OCI-LY7 (cell line): ENCODE data around the gene SPATS2L. TPM values are rescaled to one million over a fixed set of nuclear protein-coding genes. Genes with fewer than 3 reads are reported as not detected.

ENCODE experiments used
- BruUV-seq: library from RNA; stranded (reverse); fragments of 400-500 nt; replicated peaks from 2 replicates; lab custom pipeline; 2021; lab: Mats Ljungman, UMichigan
- CTCF ChIA-PET: fragments of 300-600 bp; sonication (Branson Sonifier 250); formaldehyde crosslinking; loops from one replicate; lab custom pipeline; 2022; ENCODE audit warnings: antibody characterized with exemption; ENCODE audit not compliant: unreplicated experiment; lab: Charles Lee
- POLR2A ChIA-PET: fragments of 300-600 bp; sonication (Branson Sonifier 250); formaldehyde crosslinking; loops from one replicate; lab custom pipeline; 2022; ENCODE audit warnings: antibody characterized with exemption; lab: Charles Lee
- DNase-seq: peaks from one replicate; pipeline ENCODE4 v3.0.0-alpha.2; 2015; ENCODE audit warnings: low spot score
- H2AFZ ChIP-seq: fragments of 200-600 bp; sonication (generic), shearing (Covaris generic); 2 replicates; pipeline ENCODE4 v1.6.1; 2014; ENCODE audit warnings: mild to moderate bottlenecking, antibody characterized with exemption, low read length, moderate library complexity
- H3K27ac ChIP-seq: fragments of 200-600 bp; sonication (generic); 2 replicates; pipeline ENCODE4 v1.5.1; 2014; ENCODE audit warnings: mixed run types, low read depth, mild to moderate bottlenecking, moderate library complexity, low read length, inconsistent platforms; ENCODE audit not compliant: poor library complexity, severe bottlenecking
- H3K36me3 ChIP-seq: fragments of 200-600 bp; sonication (generic); 2 replicates; pipeline ENCODE4 v1.6.1; 2014; ENCODE audit warnings: mild to moderate bottlenecking, antibody characterized with exemption, low read length, moderate library complexity, mixed read lengths; ENCODE audit not compliant: insufficient read depth
- H3K4me1 ChIP-seq: fragments of 200-600 bp; sonication (generic); 2 replicates; pipeline ENCODE4 v1.5.1; 2014; ENCODE audit warnings: mild to moderate bottlenecking, low read length; ENCODE audit not compliant: insufficient read depth, poor library complexity, severe bottlenecking
- H3K4me2 ChIP-seq: fragments of 200-600 bp; sonication (generic); 2 replicates; pipeline ENCODE4 v1.6.1; 2014; ENCODE audit warnings: mild to moderate bottlenecking, low read length
- H3K4me3 ChIP-seq: fragments of 200-600 bp; sonication (generic); 2 replicates; pipeline ENCODE4 v1.5.1; 2014; ENCODE audit warnings: mild to moderate bottlenecking, low read depth, low read length; ENCODE audit not compliant: poor library complexity, severe bottlenecking
- H3K79me2 ChIP-seq: fragments of 200-600 bp; sonication (generic); 2 replicates; pipeline ENCODE4 v1.6.1; 2016; ENCODE audit warnings: low read depth, mild to moderate bottlenecking, low read length, moderate library complexity, mixed read lengths; ENCODE audit not compliant: insufficient read depth
- H3K9me2 ChIP-seq: fragments of 200-600 bp; sonication (generic); 2 replicates; pipeline ENCODE4 v1.6.1; 2016; ENCODE audit warnings: mild to moderate bottlenecking, low read length, mixed read lengths; ENCODE audit not compliant: insufficient read depth
- H3K9me3 ChIP-seq: fragments of 200-600 bp; sonication (generic); 2 replicates; pipeline ENCODE4 v1.6.1; 2014; ENCODE audit warnings: mild to moderate bottlenecking, mixed run types, low read length, mixed read lengths
- H4K20me1 ChIP-seq: fragments of 200-600 bp; sonication (generic); 2 replicates; pipeline ENCODE4 v1.6.1; 2014; ENCODE audit warnings: mild to moderate bottlenecking, antibody characterized with exemption, low read length, moderate library complexity, mixed read lengths; ENCODE audit not compliant: insufficient read depth
- CTCF ChIP-seq: fragments of 200-600 bp; sonication (generic); conservative IDR thresholded peaks from 2 replicates; pipeline ENCODE4 v1.5.1; 2014; ENCODE audit warnings: mild to moderate bottlenecking, antibody characterized with exemption, low read length, moderate library complexity, mixed read lengths
- EZH2phosphoT487 ChIP-seq: fragments of 200-600 bp; sonication (generic); IDR thresholded peaks from 2 replicates; pipeline ENCODE4 v1.6.1; 2018; ENCODE audit warnings: low read depth, borderline replicate concordance, mild to moderate bottlenecking, mixed run types, antibody characterized with exemption, low read length, moderate library complexity, mixed read lengths
- intact Hi-C: fragments of 100-400 bp; cut with micrococcal nuclease; formaldehyde crosslinking; loops from one replicate; pipeline ENCODE4 v1.10.0; 2022; ENCODE audit not compliant: unreplicated experiment
- total RNA-seq, 2 experiments: library from RNA; depleted of rRNA in 1 of 2; stranded (reverse); fragments of >200 nt in 1 of 2; shearing (Covaris generic) in 1 of 2; gene quantifications; 2 replicates each; pipeline ENCODE4 v1.2.3, GENCODE V29; 2014 to 2022

SPATS2L gene
- total RNA-seq, 2 experiments from 2014 or later, result 3.1 to 5.2 TPM

- H4K20me1 ChIP-seq, result no peaks in the 10 kb centered on the region
- H2AFZ ChIP-seq, result no peak overlapping the region
- no peaks in the 10 kb centered on the region for H3K79me2 ChIP-seq
- TF ChIP-seq CTCF (no peak), EZH2phosphoT487 (no peak)
- no peaks in the 10 kb centered on the region for H3K9me3 ChIP-seq
- ChIA-PET CTCF (no interaction called here), POLR2A (no interaction called here)
- H3K4me2 ChIP-seq, result no peak overlapping the region
- no peaks in the 10 kb centered on the region for H3K36me3 ChIP-seq
- no peak for DNase-seq
- no TSS peak for BruUV-seq
- no peak overlapping the region for H3K27ac ChIP-seq
- H3K4me1 ChIP-seq, result no peaks in the 10 kb centered on the region
- intact Hi-C loops, result no loop called here
- no peak overlapping the region for H3K4me3 ChIP-seq
- no peaks in the 10 kb centered on the region for H3K9me2 ChIP-seq
Observed at GRCh38 chr2:200279857-200280256, 26.6 kb upstream of the SPATS2L start.

- BruUV-seq, result no TSS peak
- TF ChIP-seq CTCF (no peak), EZH2phosphoT487 (no peak)
- CTCF ChIA-PET, result no interaction called here
Observed at GRCh38 chr2:200286578-200286977, 19.9 kb upstream of the SPATS2L start.

GRCh38 chr2:200288670-200289429, 17.6 kb upstream of the SPATS2L start:
- intact Hi-C loops, result no loop called here
- Histone ChIP-seq H3K4me2 (no peak overlapping the region), H3K4me3 (no peak overlapping the region), H4K20me1 (no peaks in the 10 kb centered on the region), H3K9me2 (no peaks in the 10 kb centered on the region), H2AFZ (no peak overlapping the region), H3K79me2 (no peaks in the 10 kb centered on the region), H3K27ac (no peak overlapping the region), H3K4me1 (no peaks in the 10 kb centered on the region), H3K9me3 (no peaks in the 10 kb centered on the region), H3K36me3 (no peaks in the 10 kb centered on the region)
- POLR2A ChIA-PET, result no interaction called here
- CTCF ChIA-PET, result no interaction called here
- no TSS peak for BruUV-seq
- TF ChIP-seq CTCF (no peak), EZH2phosphoT487 (no peak)
- no peak for DNase-seq

More at GRCh38 chr2:200286578-200286977, 19.9 kb upstream of the SPATS2L start:
- H3K9me3 ChIP-seq, result no peaks in the 10 kb centered on the region
- no peaks in the 10 kb centered on the region for H3K9me2 ChIP-seq
- no peak overlapping the region for H3K4me3 ChIP-seq
- H3K4me1 ChIP-seq, result no peaks in the 10 kb centered on the region
- no peak overlapping the region for H3K27ac ChIP-seq
- no peaks in the 10 kb centered on the region for H4K20me1 ChIP-seq
- no peak for DNase-seq
- POLR2A ChIA-PET, result interaction anchor here (1.4 kb wide), 1 partner anchor 15 kb away, joined by 3 read pairs; no protein-coding TSS in a partner anchor
- H3K79me2 ChIP-seq, result no peaks in the 10 kb centered on the region
- intact Hi-C loops, result no loop called here
- no peak overlapping the region for H2AFZ ChIP-seq
- H3K36me3 ChIP-seq, result no peaks in the 10 kb centered on the region
- no peak overlapping the region for H3K4me2 ChIP-seq
